Measurements from ENCODE around the gene ZNF2.

DNA sequence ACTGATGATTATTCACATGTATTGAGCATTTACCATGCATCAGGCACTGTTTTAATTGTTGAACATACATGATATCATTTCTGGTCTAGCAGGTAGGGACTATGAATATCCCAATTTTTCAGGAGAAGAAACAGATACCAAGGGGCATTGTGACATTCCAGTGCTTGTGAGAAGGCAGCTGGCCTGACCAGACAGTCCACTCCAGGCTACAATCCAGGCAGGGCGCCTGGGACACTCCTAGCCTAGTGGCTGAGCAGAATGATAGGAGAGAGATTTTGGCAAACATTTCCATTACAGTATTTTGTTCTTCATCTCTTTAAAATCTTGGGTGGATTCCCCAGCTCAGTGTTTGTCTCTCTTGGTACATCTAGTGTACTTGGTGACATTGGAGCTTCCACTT is 66.6 kb downstream of the ZNF2 start:
- TF ChIP-seq, protein P1, sequence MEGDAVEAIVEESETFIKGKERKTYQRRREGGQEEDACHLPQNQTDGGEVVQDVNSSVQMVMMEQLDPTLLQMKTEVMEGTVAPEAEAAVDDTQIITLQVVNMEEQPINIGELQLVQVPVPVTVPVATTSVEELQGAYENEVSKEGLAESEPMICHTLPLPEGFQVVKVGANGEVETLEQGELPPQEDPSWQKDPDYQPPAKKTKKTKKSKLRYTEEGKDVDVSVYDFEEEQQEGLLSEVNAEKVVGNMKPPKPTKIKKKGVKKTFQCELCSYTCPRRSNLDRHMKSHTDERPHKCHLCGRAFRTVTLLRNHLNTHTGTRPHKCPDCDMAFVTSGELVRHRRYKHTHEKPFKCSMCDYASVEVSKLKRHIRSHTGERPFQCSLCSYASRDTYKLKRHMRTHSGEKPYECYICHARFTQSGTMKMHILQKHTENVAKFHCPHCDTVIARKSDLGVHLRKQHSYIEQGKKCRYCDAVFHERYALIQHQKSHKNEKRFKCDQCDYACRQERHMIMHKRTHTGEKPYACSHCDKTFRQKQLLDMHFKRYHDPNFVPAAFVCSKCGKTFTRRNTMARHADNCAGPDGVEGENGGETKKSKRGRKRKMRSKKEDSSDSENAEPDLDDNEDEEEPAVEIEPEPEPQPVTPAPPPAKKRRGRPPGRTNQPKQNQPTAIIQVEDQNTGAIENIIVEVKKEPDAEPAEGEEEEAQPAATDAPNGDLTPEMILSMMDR (conservative IDR thresholded peaks at IDR 0.05; ENCODE audit: low read depth in 2 of 2) = no peak
- TF ChIP-seq, protein P2, sequence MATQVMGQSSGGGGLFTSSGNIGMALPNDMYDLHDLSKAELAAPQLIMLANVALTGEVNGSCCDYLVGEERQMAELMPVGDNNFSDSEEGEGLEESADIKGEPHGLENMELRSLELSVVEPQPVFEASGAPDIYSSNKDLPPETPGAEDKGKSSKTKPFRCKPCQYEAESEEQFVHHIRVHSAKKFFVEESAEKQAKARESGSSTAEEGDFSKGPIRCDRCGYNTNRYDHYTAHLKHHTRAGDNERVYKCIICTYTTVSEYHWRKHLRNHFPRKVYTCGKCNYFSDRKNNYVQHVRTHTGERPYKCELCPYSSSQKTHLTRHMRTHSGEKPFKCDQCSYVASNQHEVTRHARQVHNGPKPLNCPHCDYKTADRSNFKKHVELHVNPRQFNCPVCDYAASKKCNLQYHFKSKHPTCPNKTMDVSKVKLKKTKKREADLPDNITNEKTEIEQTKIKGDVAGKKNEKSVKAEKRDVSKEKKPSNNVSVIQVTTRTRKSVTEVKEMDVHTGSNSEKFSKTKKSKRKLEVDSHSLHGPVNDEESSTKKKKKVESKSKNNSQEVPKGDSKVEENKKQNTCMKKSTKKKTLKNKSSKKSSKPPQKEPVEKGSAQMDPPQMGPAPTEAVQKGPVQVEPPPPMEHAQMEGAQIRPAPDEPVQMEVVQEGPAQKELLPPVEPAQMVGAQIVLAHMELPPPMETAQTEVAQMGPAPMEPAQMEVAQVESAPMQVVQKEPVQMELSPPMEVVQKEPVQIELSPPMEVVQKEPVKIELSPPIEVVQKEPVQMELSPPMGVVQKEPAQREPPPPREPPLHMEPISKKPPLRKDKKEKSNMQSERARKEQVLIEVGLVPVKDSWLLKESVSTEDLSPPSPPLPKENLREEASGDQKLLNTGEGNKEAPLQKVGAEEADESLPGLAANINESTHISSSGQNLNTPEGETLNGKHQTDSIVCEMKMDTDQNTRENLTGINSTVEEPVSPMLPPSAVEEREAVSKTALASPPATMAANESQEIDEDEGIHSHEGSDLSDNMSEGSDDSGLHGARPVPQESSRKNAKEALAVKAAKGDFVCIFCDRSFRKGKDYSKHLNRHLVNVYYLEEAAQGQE (IDR thresholded peaks at IDR 0.05; ENCODE audit: unreplicated experiment) = no peak
- TF ChIP-seq POLR2AphosphoS5 (IDR thresholded peaks at IDR 0.05; ENCODE audit: low read depth) (no peak), EZH2 (IDR thresholded peaks at IDR 0.05; ENCODE audit: low read depth, unreplicated experiment) (no peak), EZH2phosphoT487 (IDR thresholded peaks at IDR 0.05; ENCODE audit: unreplicated experiment) (no peak)
